Epithelial cell of prostate (primary cell): ENCODE results near the gene RHOD.

Source experiments
- DNase-seq: peaks from one replicate; pipeline ENCODE4 v3.0.0-alpha.2; 2011; ENCODE audit warnings: low read depth, low spot score
- H3K27ac ChIP-seq: fragments of 450-650 bp; 2 replicates; pipeline ENCODE4 v1.5.1; 2017; ENCODE audit warnings: mild to moderate bottlenecking

The RHOD gene, protein sequence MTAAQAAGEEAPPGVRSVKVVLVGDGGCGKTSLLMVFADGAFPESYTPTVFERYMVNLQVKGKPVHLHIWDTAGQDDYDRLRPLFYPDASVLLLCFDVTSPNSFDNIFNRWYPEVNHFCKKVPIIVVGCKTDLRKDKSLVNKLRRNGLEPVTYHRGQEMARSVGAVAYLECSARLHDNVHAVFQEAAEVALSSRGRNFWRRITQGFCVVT

DNA sequence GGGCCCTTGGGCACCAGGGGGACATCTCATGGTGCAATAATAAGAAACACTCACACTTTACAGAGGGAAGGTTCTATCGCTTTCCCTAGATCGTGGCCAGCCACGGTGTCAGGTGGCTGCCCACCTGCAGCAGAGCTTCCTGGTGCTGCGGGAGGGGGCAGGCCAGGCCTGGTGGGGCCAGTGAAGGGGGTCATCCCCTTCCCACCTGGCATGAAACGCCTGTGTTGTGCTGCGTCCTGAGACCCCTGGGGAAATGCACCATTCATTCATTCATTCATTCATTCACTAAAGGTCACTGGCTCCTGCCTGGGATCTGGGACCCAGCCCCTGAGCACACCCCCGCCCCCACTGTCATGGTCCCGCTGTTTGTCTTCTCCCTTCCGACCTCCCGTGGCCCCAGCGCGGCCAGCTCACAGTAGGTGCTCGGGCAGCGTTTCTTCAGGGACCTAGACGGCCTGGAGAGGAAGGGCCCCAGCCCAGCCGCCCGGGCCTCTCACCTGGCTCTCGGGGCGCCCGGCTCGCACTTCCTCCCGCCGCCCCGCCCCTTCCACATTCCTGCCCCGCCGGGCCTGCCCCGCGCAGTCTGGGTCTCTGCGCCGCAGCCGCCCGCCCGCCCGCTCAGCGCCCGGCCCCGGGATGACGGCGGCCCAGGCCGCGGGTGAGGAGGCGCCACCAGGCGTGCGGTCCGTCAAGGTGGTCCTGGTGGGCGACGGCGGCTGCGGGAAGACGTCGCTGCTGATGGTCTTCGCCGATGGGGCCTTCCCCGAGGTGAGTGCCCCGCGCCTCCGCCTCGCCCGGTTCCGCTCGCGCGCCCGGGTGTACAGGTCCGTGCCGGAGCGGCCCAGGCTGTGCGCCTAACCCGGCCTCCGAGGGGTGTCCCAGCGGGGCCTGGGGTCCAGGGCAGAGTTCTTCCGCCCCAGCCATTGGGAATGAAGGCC lies at the start of gene RHOD:
Gene RHOD (plus strand): TSS at position 581 of the 938 bp plus-strand sequence. CDS start 56 bp downstream, at position 637.
- H3K27ac ChIP-seq = peak within 1 kb of the TSS; percentile 98
- no peak for DNase-seq

DNA sequence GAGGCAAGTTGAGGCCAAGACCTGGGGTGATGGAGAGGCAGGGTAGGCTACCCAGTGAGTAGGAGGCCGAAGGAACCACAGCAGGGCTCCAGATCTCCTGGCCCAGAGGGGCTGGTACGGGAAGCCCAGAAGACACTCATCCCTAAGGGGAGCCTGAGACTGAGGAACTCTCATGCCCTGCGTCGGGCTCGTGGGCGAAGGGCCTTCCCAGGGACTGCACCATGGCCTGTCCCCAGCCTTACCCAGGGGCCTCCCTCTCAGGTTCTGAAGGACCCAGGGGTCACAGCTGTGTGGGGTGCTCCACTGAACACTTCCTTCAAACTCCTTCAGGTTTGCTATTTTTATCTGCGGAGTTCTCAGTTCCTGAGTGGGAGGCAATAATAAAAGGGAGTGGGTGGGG lies 49.5 kb upstream of the RHOD start:
- no peak for DNase-seq
- H3K27ac ChIP-seq = no peak overlapping the region

DNA sequence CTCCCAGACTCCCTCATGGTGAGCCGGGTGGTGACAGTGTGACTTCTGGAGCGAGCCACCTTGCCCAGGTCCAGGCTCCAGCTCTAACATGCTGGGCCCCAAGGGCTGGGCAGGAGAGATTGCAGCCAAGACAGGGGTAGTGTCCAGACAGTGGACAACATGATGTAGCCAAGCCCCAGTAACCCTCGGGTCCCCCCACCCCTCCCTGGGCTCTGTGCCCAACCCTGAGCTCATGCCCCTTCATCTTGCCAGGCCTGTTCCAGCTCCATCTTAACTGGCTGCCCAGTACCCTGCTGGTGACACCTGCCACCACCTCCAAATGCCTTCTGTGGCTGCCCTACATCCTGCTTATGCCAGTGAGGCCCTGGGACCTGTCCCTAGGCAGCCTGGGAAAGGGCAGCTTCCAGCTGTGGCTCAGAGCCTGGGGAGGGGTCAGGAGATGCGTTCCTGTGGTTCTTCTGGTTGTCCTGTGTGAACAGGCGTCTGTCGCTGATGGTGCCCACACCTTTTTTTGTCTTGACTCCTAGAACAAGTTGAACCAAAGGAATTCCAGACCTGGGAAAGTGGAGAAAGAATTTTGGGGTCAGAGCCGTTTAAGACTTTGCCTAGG lies 46.2 kb upstream of the RHOD start:
- H3K27ac ChIP-seq = no peak overlapping the region
- DNase-seq = no peak

DNA sequence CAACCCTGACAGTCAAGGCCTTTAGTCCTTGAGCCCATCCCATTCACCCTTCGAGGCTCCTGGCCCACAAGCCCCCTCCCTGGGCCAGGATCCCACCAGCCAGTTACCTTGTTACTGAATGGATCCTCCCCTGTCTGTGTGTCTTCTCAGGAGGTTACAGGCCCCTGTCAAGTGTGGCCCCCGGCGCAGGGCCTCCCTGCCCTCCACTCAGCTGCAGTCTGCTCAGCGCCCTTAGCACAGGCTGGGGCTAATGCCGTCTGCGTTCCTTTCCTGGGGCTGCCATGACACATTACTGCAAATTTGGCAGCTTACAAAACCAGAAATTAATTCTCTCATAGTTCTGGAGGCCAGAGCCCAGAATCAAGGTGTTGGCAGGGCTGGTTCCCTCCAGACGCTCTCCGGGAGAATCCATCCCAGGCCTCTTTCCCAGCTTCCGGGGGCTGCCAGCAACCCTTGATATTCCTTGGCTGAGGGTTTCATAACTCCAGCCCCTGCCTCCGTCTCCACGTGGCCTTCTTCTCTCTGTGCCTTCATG lies 43.1 kb upstream of the RHOD start:
- no peak overlapping the region for H3K27ac ChIP-seq
- DNase-seq = no peak

DNA sequence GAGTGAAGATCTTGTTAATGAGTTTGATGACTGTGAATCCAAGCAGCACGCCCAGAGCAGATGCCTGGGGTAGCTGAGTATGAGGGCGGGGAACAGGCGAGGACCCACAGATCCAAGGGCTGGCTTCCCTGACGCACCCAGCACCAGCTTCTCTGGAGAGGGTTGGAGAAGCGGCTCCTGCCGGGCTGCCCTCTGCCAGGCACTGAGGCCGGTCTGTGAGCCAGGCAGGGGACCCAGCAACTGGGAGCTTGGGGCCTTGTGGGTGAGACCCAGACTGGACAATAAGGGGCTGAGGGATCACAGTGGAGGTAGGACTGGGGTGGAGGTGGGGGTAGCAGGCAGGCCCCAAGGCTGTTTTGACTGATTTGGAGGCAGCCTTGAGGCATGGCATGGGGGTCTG lies 42.3 kb upstream of the RHOD start:
- no peak overlapping the region for H3K27ac ChIP-seq
- DNase-seq = no peak

DNA sequence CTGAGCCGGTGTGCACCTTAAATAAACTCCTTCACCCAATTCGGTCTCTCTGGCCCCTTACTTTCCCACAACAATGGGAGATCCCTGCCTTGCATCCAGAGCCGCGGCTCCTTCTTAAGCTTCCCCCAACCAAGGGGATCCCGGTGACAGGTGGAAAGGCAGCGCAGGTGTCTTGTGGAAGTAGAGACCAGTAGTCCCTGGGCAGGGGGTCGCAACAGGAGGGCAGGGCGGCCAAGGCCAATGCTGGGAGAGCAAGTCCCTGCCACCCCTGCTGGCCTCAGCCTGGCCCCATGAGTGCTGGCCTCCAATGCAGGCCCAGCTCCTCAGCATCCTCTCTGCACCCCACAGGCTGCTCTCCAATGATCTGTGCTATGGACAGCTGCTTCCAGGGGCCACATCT lies 41.6 kb upstream of the RHOD start:
- no peak for DNase-seq
- no peak overlapping the region for H3K27ac ChIP-seq

DNA sequence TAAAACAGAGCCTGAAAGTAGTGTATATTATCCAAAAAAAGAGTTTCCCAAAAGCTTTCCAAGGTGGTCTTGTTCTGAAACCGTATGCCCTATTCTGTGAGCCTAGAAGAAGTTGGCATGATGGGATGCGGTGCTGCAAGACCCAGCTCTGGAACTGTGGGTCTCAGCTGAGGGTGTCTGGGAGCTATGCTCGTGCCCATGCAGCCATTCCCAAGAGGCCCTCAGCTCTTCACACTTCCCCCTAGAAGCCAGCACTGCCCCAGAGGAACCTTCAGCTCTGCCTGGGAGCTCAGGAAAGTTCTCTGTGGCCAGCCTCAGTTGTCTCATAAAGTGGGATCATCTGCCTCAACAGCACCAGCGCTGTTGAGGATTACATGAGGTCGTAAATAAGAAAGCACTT lies 40.1 kb upstream of the RHOD start:
- no peak for DNase-seq
- H3K27ac ChIP-seq = no peak overlapping the region

DNA sequence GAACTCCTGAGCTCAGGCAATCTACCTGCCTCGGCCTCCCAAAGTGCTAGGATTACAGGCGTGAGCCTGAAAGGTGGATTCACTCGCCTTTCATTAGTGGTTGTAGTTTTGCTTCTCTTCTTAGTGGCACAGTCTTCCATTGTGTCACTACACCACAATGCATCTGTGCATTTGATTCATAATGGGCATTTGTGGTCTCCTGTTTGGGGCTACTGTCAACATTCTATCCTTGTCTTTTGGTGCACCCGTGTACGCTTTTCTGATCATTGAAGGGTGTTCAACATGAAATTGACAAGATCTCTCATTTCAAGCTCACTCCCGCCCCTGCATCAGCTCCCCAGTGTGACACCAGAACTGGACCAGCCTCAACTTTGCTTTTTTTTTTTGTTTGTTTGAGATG lies 35.7 kb upstream of the RHOD start:
- no peak overlapping the region for H3K27ac ChIP-seq
- DNase-seq = no peak

DNA sequence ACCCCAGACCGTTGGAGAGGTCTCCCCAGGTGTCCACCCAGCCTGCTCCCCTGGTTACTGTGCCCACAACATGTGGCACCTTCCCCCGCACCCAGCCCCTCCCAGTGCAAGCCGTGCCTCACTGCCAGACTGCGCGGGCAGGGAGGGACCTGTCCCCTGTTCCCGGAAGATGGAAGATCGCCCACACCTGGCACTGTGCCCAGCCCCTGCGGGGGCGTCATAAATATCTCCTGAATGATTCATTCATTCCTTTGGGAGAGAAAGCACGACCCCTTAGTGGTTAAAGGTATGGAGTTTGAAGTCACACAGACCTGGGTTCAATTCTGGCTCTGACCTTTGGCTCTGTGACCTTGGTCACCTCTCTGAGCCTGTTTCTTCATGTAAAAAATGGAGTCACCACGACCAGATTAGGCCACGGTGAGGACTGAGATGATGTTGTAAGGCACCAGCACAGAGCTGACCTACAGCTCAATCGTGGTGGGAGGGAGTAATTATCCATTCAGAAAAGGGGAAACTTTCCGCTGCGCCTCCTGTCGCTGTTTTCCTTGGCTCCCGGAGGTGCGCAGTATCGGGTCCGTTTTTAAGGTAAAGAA lies 34.2 kb upstream of the RHOD start:
- no peak for DNase-seq
- H3K27ac ChIP-seq = no peak overlapping the region

DNA sequence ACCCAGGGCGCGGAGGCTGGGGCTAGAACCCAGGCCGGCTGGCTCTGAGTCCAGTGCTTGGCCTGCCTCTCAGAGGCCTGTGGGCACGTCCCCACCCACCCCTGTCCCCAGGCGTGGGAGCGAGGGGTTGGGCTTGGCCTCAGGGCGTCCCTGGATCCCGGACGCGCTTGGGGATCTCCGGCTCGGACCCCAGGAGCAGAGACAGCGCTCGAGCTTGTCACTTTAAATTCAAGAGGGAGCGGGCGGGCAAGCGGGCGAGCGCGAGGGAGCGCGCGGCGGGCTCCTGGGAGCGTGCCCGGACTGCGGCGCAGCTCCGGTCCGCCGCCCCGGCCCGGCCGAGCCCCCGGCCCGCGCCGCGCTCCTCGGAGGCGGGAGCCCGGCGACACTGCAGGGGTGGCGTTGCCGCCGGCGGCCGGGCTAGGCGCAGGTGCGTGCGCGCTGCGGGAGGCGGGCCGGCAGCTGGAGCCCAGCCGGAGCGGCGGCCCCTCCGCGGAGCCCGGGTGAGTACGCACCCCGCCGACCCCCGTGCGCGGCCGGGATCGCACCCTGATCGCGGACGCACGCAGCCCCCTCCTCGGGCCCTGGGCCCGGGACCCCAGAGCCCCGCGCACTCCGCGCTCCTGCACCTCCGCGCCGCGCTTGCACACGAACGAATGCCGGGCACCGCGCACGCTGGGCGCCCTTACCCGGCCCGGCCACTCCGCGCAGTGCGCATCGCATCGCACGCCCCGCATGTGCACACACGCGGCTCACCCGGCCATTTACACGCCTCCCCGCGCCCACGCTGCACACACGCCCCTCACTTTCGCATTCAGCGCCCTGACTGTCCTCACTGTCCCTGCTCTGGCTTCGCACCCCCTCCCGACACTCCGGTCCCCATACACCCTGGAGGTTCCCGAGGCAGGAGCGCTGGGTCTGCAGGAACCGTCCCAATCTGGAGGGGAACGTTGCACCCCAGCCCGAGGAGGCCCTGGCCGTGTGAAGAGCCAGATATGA lies 33.4 kb upstream of the RHOD start, which contains the start of gene SYT12:
Gene SYT12 (plus strand): TSS at position 174 of the 996 bp plus-strand sequence. CDS start 7,011 bp downstream, outside the sequence.
- no peak for DNase-seq
- no peak within 1 kb of the TSS for H3K27ac ChIP-seq

DNA sequence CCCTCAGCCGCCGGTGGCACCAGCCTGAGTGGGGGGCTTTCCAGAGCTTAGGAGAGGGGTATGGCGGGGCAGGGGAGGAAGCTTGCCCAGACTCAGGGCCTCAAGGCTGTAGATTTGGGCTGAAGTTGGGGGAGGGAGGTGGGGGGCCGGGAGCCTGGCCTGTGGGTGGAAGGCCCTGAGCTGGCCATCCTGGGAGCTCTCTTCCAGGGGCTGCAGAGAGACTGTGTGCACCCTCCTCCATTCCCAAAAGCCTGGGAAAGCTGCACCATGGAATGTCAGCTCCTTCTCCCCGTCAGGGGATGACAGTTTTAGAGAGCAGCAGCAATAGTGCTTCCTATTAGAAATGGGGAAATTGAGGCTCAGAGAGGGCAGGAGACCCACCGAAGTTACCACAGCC lies 32.7 kb upstream of the RHOD start:
- no peak for DNase-seq
- no peak overlapping the region for H3K27ac ChIP-seq

DNA sequence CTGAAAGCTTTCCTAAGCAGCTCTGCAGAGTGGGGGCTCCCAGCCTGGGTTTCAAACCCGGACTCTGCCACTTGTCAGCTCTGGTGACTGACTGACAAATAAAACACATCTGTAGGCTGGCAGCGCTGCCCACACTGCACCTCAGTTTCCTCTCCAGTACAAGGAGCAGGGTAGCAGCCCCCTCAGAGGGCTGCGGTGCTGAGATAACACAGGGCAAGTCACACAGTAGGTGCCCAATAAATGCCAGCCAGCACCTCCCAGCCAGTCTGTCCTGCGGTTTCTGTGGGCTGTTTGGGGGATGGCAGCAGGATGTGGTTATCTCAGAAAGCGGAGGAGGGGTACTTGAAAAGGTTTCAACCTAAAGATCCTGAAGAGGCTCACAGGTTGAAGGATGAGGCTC lies 32.2 kb upstream of the RHOD start:
- no peak for DNase-seq
- H3K27ac ChIP-seq = no peak overlapping the region

DNA sequence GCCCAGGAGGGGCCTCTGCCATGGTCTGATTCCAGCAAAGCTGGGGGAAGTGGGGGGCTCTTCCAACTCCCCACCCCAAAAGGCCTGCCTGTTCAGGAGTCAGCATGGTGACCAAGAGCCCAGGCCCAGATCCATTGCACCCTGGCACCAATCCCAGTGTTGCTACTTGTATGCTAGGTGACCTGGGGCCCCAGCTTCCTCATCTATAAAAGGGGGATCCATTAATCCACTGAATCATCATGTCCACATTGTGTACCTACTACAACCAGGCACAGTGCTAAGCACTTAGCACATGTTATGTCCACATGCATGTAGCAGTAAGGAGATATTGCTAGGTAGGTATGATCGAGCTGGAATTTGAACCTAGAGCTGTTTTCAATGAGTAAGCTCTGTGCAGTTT lies 31.7 kb upstream of the RHOD start:
- no peak overlapping the region for H3K27ac ChIP-seq
- DNase-seq = no peak

DNA sequence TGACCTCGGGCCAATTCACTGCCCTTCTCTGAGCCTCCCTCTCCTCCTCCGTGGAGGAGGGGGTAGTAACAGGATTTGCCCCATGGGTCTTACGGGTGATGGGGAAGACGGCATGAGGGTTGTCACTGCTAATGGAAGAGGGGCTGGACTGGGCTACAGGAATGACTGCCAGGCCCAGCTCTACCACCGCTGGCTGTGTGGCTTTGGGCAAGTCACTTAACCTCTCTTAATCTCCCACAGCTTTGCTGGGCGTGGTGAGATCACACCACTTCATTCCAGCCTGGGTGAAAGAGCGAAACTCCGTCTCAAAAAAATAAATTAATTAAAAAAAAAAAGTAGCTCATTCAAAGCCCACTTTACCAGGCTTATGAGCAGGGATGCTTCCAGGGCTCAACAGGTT lies 30.9 kb upstream of the RHOD start:
- no peak overlapping the region for H3K27ac ChIP-seq
- no peak for DNase-seq

DNA sequence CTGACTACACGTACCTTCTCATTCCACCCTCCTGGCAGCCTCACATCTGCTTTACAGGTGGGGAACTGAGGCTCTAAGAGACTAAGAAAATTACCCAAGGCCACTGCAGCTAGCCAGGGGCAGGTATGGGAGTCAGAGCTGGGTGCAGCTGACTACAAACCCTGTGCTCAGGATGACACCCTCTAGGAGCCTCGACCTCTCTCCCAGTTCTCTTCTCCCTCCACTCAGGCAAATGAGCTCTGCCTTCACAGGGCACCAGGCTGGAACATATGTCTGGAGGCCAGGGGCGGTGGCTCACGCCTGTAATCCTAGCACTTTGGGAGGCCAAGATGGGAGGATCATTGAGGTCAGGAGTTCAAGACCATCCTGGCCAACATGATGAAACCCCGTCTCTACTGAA lies 29.7 kb upstream of the RHOD start:
- no peak for DNase-seq
- H3K27ac ChIP-seq = no peak overlapping the region

DNA sequence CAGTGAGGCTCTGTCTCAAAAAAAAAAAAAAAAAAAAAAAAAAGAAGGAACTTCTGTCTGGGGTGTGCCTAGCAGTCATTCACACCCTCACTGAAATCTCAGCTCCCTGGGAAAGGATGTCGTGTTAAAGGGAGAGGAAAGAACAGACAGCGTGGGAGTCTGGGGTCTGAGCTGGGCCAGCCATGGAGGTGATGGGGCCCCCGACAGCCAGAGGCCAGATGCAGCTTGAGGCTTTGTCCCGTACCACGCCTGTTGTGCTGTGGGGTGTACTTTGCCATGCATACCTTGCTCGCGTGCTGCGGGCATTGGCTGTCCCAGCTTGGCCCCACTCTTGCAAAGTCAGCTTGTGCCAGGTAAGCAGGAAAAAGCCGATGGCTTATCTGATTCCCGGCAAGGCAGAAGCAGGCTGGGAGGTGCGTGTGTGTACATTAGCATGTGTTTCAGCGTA lies 29.1 kb upstream of the RHOD start:
- no peak overlapping the region for H3K27ac ChIP-seq
- no peak for DNase-seq

DNA sequence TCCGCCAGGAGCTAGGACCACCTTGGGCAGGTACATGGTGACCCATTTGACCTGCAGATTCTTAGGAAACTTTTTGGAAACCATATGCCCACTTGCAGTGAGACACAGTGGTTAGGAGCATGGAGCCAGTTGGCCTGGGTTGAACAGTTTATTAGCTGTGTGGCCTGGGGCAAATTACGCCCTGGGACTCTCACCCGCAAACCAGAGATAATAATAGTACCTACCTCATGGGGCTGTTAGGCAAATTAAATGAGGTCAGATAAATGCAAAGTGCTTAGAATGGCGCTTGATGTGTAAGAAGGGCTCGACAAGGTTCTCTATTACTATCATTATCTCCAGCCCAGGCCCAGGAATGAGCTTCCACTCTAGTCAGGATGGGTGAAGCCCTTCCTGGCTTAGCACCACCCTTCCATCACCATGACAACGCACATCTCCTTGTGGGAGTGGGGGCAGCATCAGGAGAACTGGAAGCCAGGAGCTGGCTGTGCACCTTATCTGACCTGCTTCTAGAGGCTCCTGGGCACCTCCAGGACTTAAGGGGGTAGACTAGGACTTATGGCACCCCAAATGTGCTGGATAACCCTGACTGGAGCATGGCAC lies 28.6 kb upstream of the RHOD start:
- DNase-seq = no peak
- no peak overlapping the region for H3K27ac ChIP-seq

DNA sequence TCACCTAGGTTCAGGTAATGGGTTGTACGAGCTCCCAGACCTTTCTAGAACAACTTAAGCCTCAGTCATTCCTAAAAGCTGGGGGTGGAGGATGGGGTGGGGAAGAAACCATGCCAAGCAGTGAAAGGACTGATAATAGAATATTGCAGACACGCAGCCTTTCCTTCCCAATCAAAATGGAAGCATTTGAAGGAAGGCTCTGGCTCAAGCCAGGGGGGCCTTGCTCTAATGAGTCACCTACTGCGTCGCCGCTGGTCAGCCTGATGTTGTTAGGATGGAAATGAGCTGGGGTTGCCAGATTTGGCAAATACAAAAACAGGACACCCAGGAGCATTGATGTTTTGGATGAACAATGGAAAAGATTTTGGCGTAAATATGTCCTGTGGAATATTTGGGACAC lies 27.5 kb upstream of the RHOD start:
- H3K27ac ChIP-seq = no peak overlapping the region
- no peak for DNase-seq

DNA sequence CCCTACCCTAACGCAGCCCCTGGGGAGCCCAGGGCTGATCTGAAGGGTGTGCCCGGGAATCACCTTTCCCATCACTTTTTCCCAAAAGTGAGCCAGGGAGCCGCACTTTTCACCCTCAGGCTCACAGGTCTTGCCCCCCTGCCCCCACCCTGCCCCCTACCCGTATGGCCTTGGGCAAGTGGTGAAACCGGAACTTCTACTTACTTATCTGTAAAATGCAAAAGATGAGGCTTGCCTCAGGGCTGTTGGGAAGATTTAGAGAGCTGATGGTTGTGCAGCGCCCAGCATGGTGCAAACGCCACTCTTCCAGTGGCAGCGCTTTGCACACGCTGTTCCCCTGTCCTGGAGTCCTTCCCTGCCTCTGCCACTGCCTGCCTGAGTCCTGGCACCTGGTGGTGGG lies 25.7 kb upstream of the RHOD start:
- H3K27ac ChIP-seq = no peak overlapping the region

More for the DNA sequence above, 25.7 kb upstream of the RHOD start:
- no peak for DNase-seq
